Raji (cell line): ENCODE results near the gene SIX1.

Source experiments
- POLR2A ChIP-seq: IDR thresholded peaks from 2 replicates; pipeline ENCODE4 v1.6.1; 2011; ENCODE audit warnings: low read depth, low read length, control low read depth; ENCODE audit not compliant: insufficient read depth

Gene SIX1

DNA sequence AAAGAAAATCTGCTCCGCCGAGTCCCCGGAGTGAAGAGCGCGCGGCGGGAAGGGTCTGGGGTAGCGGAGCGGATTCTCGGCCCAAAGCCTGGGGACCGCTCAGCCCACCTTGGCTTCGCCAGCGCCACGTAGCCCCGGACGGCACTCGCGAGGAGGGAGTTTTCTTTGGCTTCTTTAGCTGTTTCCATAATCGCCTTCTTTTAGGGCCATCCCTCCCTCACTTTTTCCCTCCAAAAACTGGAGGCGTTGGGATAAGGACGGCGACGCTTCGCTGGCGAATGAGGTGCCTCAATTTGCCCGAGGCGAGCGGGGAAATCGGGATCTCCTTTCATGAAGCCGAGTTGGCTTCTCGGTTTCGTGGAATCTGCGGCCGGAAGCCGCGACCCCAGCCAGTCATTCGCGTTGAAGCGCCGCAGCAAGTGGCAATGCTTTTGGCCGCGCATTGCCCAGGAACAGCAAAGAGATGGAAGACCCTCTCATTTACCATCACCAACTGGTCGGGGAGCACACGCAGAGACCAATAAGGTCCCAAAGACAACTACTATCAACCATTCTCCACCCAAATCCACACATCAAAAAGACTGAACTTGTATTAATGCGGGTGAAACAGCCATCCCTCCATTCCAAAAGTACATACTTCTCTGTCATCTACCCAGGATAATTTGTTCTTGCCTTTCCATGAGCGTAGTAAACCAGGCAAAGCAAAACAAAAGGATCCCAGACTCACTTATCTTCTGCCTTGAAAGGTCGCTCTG is 8.4 kb upstream of the SIX1 start:
- TF ChIP-seq POLR2A, result no peak

DNA sequence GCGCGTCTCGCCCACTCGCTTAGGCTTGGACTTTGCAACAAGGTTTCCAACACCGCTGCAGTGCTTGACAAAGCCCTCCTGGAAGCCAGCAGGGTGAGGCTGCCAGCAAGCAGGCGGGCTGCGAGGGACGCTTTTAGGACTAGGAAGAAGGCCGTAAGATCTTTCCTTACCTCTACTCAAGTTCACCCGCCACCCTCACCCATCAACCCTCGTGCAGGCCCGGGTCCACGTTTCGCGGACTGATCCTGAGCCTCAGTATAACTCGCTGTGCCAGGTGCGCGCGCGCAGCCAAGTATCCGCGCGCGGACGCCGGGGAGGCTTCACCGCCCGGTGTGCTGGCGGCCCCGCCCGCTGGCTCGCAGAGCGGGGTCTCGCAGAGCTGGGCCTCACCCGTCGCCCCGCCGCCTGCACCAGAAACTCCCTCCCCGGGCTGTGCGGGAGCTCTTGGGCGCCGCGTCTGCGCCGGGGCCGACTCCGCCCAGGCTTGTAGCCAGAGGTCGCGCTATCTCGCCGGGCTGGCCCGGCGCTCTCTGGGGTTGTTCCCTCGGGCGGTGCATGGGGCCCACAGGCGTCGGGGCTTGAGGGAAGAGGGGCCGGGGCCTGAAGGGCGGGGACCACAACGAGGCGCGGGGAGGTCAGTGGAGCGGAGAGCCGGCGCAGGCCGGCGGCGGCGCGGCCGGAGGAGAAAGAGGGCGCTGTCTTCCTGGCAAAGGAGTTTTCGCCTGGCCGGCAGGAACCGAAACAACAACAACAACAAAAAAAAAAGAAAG is 7.6 kb upstream of the SIX1 start:
- TF ChIP-seq POLR2A, result 0 out of 2 replicates have a peak, but pooled peaks have one; percentile 19

DNA sequence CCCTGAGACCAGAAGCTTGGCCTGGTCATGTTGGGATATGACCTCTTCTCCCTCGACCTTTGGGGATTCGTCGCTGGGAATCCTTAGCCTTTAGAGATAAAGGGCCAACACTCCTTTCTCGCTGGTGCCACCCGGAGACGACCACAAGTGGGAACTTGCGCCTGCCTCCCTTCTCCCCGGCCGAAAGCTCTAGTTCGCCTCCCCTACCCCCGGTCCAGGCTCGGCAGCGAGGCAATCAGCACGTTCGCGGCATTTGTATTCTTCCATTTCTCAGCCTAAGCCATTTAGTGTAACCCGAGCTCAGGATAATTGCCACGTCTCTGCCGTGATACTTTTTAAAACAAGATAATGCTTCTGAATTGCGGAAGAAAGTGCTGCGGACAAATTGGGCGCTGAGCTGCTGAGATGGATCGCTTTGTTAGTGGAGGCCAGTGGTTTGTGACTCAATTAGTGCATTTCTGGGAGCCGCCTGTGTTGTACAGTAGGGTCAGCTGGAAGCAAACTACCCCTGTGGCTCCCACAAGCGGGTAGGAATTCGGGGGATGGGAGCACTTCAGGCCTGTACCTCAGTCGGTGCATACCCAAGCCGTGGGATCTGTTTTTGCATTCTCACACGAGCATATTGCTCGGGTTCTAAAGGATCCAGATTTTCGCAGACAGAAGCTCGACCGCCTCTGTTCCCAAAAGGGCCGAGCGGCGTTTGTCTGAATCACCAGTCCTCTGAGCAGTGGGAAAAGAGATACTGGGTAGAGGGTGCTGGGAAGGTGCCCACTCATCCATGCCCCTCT is 6.8 kb upstream of the SIX1 start:
- no peak for TF ChIP-seq POLR2A

GRCh38 chr14:60655119-60655897 is 6.0 kb upstream of the SIX1 start:
- no peak for TF ChIP-seq POLR2A

- TF ChIP-seq POLR2A, result no peak
Measured at GRCh38 chr14:60654334-60654821, 5.1 kb upstream of the SIX1 start.

- no peak for TF ChIP-seq POLR2A
Measured at GRCh38 chr14:60653701-60654161, 4.5 kb upstream of the SIX1 start.

- TF ChIP-seq POLR2A, result no peak
Measured at GRCh38 chr14:60652674-60653651, 3.7 kb upstream of the SIX1 start.

GRCh38 chr14:60651796-60652673 is 2.8 kb upstream of the SIX1 start:
- no peak for TF ChIP-seq POLR2A

- TF ChIP-seq POLR2A, result no peak
Measured at GRCh38 chr14:60651086-60651795, 2.0 kb upstream of the SIX1 start.

DNA sequence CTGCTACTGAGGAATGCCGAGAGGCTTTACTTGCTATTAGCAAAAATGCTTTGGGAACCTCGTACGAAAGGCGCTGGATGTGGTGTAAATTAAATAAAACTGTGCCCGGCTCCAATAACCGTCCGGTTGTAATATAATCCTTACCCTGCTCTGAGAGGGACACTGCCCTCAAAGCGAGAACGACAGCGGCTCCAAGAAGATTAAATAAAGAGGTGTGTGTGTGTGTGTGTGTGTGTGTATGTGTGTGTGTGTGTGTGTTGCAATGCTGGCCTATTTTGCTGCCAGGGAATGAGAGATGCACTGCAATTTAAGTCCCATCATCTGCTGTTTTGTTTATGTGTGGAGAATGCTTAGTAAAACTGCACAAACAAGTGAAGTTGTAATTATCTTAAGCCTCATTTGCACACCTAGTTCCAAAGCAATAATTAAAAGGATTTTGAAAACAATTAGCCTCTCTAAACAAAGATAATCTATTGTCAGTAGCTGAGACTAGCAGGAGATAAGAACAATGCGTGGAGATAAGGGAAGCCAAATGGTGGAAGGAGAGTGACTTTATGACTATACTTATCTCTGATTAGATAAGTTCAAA is 1.2 kb upstream of the SIX1 start:
- no peak for TF ChIP-seq POLR2A

GRCh38 chr14:60649875-60650372 is 647 bp upstream of the SIX1 start:
- no peak for TF ChIP-seq POLR2A
